ENCODE results near the gene SLC6A16. TPM values are rescaled to one million over a fixed set of nuclear protein-coding genes. Genes with fewer than 3 reads are reported as not detected.
"Not testable (repeated sequence)": the region's sequence is repeated elsewhere in the genome, so short reads cannot be mapped to it uniquely, and the experiment has no call there.

Gene SLC6A16
- total RNA-seq, 2 experiments from 2014 or later = 0.61 to 1.1 TPM

GRCh38 chr19:49328741-49329140 is 3.8 kb upstream of the SLC6A16 start:
- CTCF ChIA-PET = interaction anchor here (1.4 kb wide), 1 partner anchor 21 kb away, joined by 6 read pairs; no protein-coding TSS in a partner anchor
- DNase-seq = no peak
- no peak for TF ChIP-seq CTCF (IDR thresholded peaks at IDR 0.05)
- intact Hi-C loops (cut with micrococcal nuclease) = no loop called here
- no peak overlapping the region for H3K4me3 Mint-ChIP-seq
- POLR2A ChIA-PET = no interaction called here
- no peaks in the 10 kb centered on the region for H3K9me3 Mint-ChIP-seq
- no peak overlapping the region for H3K27ac Mint-ChIP-seq
- no peaks in the 10 kb centered on the region for H3K27me3 Mint-ChIP-seq
- peaks cover 11% of the 10 kb centered on the region for H3K36me3 Mint-ChIP-seq (ENCODE audit: low read depth)
- ATAC-seq = no peak
- H3K4me1 Mint-ChIP-seq (ENCODE audit: low read depth) = peaks cover 48% of the 10 kb centered on the region

- Mint-ChIP-seq H3K36me3 (ENCODE audit: low read depth) (peaks cover 11% of the 10 kb centered on the region), H3K27ac (peak overlapping the region; percentile 46), H3K27me3 (no peaks in the 10 kb centered on the region), H3K4me3 (no peak overlapping the region), H3K9me3 (no peaks in the 10 kb centered on the region), H3K4me1 (ENCODE audit: low read depth) (peaks cover 41% of the 10 kb centered on the region)
- DNase-seq (peak; percentile 62), ATAC-seq (peak; percentile 62)
- intact Hi-C loops (cut with micrococcal nuclease) = no loop called here
- CTCF ChIA-PET = interaction anchor here (0.6 to 4.7 kb wide), 13 partner anchors 9 to 143 kb away, joined by 3 to 29 read pairs (median 3); no protein-coding TSS in a partner anchor
- peak; percentile 79 for TF ChIP-seq CTCF (IDR thresholded peaks at IDR 0.05)
- POLR2A ChIA-PET = no interaction called here
Observed at GRCh38 chr19:49327878-49328544, 3.0 kb upstream of the SLC6A16 start.

- POLR2A ChIA-PET = interaction anchor here (0.6 kb wide), 1 partner anchor 85 kb away, joined by 4 read pairs; no protein-coding TSS in a partner anchor
- H3K36me3 Mint-ChIP-seq (ENCODE audit: low read depth) = peaks cover 12% of the 10 kb centered on the region
- intact Hi-C loops (cut with micrococcal nuclease) = no loop called here
- no peak for TF ChIP-seq CTCF (IDR thresholded peaks at IDR 0.05)
- H3K4me1 Mint-ChIP-seq (ENCODE audit: low read depth) = peaks cover 29% of the 10 kb centered on the region
- no peaks in the 10 kb centered on the region for H3K27me3 Mint-ChIP-seq
- no peak overlapping the region for H3K27ac Mint-ChIP-seq
- no peak overlapping the region for H3K4me3 Mint-ChIP-seq
- H3K9me3 Mint-ChIP-seq = peaks cover 2% of the 10 kb centered on the region
- DNase-seq (no peak), ATAC-seq (no peak)
- CTCF ChIA-PET = interaction anchor here (0.7 to 4.7 kb wide), 4 partner anchors 23 to 127 kb away, joined by 3 to 29 read pairs (median 6); no protein-coding TSS in a partner anchor
Observed at GRCh38 chr19:49326165-49326704, 1.2 kb upstream of the SLC6A16 start.

GRCh38 chr19:49325756-49326155 is 765 bp upstream of the SLC6A16 start:
- H3K27ac Mint-ChIP-seq; H3K4me3 Mint-ChIP-seq; intact Hi-C loops (cut with micrococcal nuclease); H3K27me3 Mint-ChIP-seq; ATAC-seq; DNase-seq; H3K9me3 Mint-ChIP-seq: not testable (repeated sequence)
- peaks cover 26% of the 10 kb centered on the region for H3K4me1 Mint-ChIP-seq (ENCODE audit: low read depth)
- POLR2A ChIA-PET = interaction anchor here (0.6 kb wide), 1 partner anchor 86 kb away, joined by 4 read pairs; no protein-coding TSS in a partner anchor
- peaks cover 14% of the 10 kb centered on the region for H3K36me3 Mint-ChIP-seq (ENCODE audit: low read depth)
- CTCF ChIA-PET = interaction anchor here (0.7 to 4.7 kb wide), 4 partner anchors 22 to 127 kb away, joined by 3 to 29 read pairs (median 6); no protein-coding TSS in a partner anchor

GRCh38 chr19:49318296-49318695 is 6.7 kb downstream of the SLC6A16 start:
- intact Hi-C loops (cut with micrococcal nuclease) = no loop called here

More at GRCh38 chr19:49318296-49318695, 6.7 kb downstream of the SLC6A16 start:
- H3K27me3 Mint-ChIP-seq = no peaks in the 10 kb centered on the region
- peaks cover 11% of the 10 kb centered on the region for H3K9me3 Mint-ChIP-seq
- ATAC-seq (no peak), DNase-seq (no peak)
- no peak overlapping the region for H3K4me3 Mint-ChIP-seq
- no peak overlapping the region for H3K27ac Mint-ChIP-seq
- POLR2A ChIA-PET = interaction anchor here (0.6 to 0.9 kb wide), 3 partner anchors 9 to 58 kb away, joined by 3 read pairs; no protein-coding TSS in a partner anchor
- H3K4me1 Mint-ChIP-seq (ENCODE audit: low read depth) = peaks cover 6% of the 10 kb centered on the region
- H3K36me3 Mint-ChIP-seq (ENCODE audit: low read depth) = peaks cover 23% of the 10 kb centered on the region
- TF ChIP-seq CTCF (IDR thresholded peaks at IDR 0.05) = no peak
- CTCF ChIA-PET = interaction anchor here (0.7 to 4.8 kb wide), 4 partner anchors 10 to 119 kb away, joined by 3 to 23 read pairs (median 4); no protein-coding TSS in a partner anchor

All from activated CD8-positive, alpha-beta T cell treated with anti-CD3 and anti-CD28 coated beads for 36 hours (primary cell).